Endothelial cell (in vitro differentiated cells): Measurements from ENCODE around the gene SP3. TPM values are rescaled to one million over a fixed set of nuclear protein-coding genes. Genes with fewer than 3 reads are reported as not detected.

Experiments used
- DNase-seq: peaks from one replicate; pipeline ENCODE4 v3.0.0; 2021; ENCODE audit warnings: low spot score
- H3K27ac Mint-ChIP-seq: one replicate; pipeline ENCODE4 v1.8.0; 2021; ENCODE audit warnings: mixed read lengths, inconsistent platforms; ENCODE audit not compliant: unreplicated experiment
- H3K27me3 Mint-ChIP-seq: one replicate; pipeline ENCODE4 v1.8.0; 2021; ENCODE audit warnings: mild to moderate bottlenecking, moderate library complexity, mixed read lengths, inconsistent platforms; ENCODE audit not compliant: unreplicated experiment
- H3K36me3 Mint-ChIP-seq: one replicate; pipeline ENCODE4 v1.8.0; 2021; ENCODE audit warnings: mild to moderate bottlenecking, low read depth, mixed read lengths, inconsistent platforms; ENCODE audit not compliant: unreplicated experiment
- H3K4me1 Mint-ChIP-seq: one replicate; pipeline ENCODE4 v1.8.0; 2021; ENCODE audit warnings: mild to moderate bottlenecking, mixed read lengths, inconsistent platforms; ENCODE audit not compliant: unreplicated experiment
- H3K4me3 Mint-ChIP-seq: one replicate; pipeline ENCODE4 v1.8.0; 2021; ENCODE audit warnings: mild to moderate bottlenecking, mixed read lengths, inconsistent platforms; ENCODE audit not compliant: unreplicated experiment
- H3K9me3 Mint-ChIP-seq: one replicate; pipeline ENCODE4 v1.8.0; 2021; ENCODE audit warnings: mixed read lengths, inconsistent platforms; ENCODE audit not compliant: unreplicated experiment
- CTCF ChIP-seq: fragments of 200-600 bp; sonication (generic); IDR thresholded peaks from one replicate; pipeline ENCODE4 v1.5.0; 2021; ENCODE audit warnings: antibody characterized with exemption; ENCODE audit not compliant: unreplicated experiment
- total RNA-seq: library from RNA; stranded (reverse); fragmentation: NEBNext Ultra II Directional; extraction: Animal tissue kit (Norgen Biotek cat#: 25700); gene quantifications from one replicate; pipeline ENCODE4 v1.2.1, GENCODE V29; 2021; ENCODE audit not compliant: unreplicated experiment

Gene SP3
- total RNA-seq, 1 donor from 2014 or later = 76.2 TPM

GRCh38 chr2:173982918-173983317 is 17.7 kb upstream of the SP3 start:
- TF ChIP-seq CTCF = no peak
- H3K4me1 Mint-ChIP-seq = no peaks in the 10 kb centered on the region
- H3K36me3 Mint-ChIP-seq = no peaks in the 10 kb centered on the region
- no peaks in the 10 kb centered on the region for H3K9me3 Mint-ChIP-seq
- H3K4me3 Mint-ChIP-seq = no peak overlapping the region
- H3K27me3 Mint-ChIP-seq = no peaks in the 10 kb centered on the region
- no peak overlapping the region for H3K27ac Mint-ChIP-seq
- DNase-seq = no peak

DNA sequence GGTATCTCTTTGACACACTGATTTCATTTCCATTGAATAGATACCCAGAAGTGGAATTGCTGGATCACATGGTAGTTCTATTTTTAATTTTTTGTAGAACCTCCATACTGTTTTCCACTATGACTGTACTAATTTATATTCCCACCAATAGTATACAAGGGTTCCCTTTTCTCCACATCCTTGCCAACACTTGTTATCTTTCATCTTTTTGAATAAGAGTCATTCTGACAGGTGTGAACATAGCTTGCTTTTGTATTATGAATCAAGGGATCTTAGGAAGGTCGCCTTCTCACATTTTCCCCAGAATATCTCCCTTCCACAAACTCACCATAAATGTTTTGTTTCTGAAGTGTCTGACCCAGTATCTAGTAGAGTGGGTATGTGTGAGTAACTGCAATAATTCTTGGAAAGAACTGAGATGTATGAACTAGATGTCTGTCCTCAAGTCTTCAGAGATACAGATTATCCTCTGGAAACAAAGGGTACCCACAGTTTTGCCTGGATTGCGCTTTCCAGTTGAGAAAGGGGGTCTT is 17.1 kb upstream of the SP3 start:
- Mint-ChIP-seq H3K27ac (no peak overlapping the region), H3K4me1 (no peaks in the 10 kb centered on the region), H3K4me3 (no peak overlapping the region), H3K36me3 (no peaks in the 10 kb centered on the region), H3K27me3 (no peaks in the 10 kb centered on the region), H3K9me3 (no peaks in the 10 kb centered on the region)
- DNase-seq = no peak
- TF ChIP-seq CTCF = no peak

- no peaks in the 10 kb centered on the region for H3K27me3 Mint-ChIP-seq
These were observed 16.3 kb upstream of the SP3 start for GRCh38 chr2:173981520-173981919.

GRCh38 chr2:173979751-173980351 is 14.7 kb upstream of the SP3 start:
- Mint-ChIP-seq H3K27ac (peak overlapping the region; percentile 42), H3K27me3 (no peaks in the 10 kb centered on the region), H3K9me3 (no peaks in the 10 kb centered on the region), H3K4me3 (no peak overlapping the region), H3K4me1 (no peaks in the 10 kb centered on the region), H3K36me3 (no peaks in the 10 kb centered on the region)
- DNase-seq = no peak
- no peak for TF ChIP-seq CTCF

More at GRCh38 chr2:173981520-173981919, 16.3 kb upstream of the SP3 start:
- Mint-ChIP-seq H3K4me3 (no peak overlapping the region), H3K4me1 (no peaks in the 10 kb centered on the region), H3K9me3 (no peaks in the 10 kb centered on the region), H3K27ac (no peak overlapping the region), H3K36me3 (no peaks in the 10 kb centered on the region)
- no peak for DNase-seq
- TF ChIP-seq CTCF = no peak

DNA sequence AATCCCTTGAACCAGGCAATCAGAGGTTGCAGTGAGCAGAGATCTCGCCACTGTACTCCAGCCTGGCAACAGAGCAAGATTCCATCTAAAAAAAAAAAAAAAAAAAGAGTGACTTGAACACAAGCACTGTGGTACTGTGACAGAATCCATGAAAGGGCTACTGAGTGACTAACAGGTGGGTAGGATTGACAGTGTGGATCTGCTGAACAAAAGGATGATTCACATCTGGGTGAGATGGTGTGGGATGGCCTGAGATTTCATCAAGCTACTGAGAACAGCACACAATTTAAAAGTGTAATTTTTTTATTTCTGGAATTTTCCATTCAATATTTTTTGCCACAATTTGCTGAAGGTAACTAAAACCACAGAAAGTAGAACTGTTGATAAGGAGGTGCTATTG is 13.3 kb upstream of the SP3 start:
- H3K9me3 Mint-ChIP-seq = no peaks in the 10 kb centered on the region
- no peak overlapping the region for H3K27ac Mint-ChIP-seq
- no peaks in the 10 kb centered on the region for H3K36me3 Mint-ChIP-seq
- no peak for TF ChIP-seq CTCF
- DNase-seq = no peak
- H3K4me1 Mint-ChIP-seq = no peaks in the 10 kb centered on the region
- H3K4me3 Mint-ChIP-seq = no peak overlapping the region
- H3K27me3 Mint-ChIP-seq = no peaks in the 10 kb centered on the region
